Measurements from ENCODE around the gene SORT1. TPM values are rescaled to one million over a fixed set of nuclear protein-coding genes. Genes with fewer than 3 reads are reported as not detected.

SORT1 gene
- total and polyA plus RNA-seq, 2 of the 8 experiments (the other 6 are each of a cell fraction or from before 2014, with no cell fraction given), result 18.7 to 69.6 TPM

GRCh38 chr1:109280862-109281261 is 116.9 kb downstream of the SORT1 start:
- Histone ChIP-seq H3K36me3 (ENCODE audit: control insufficient read depth in 2 of 4, insufficient read depth in 4 of 4, low read length in 3 of 4) (peaks cover 10 to 22% (median 16%) of the 10 kb centered on the region in 4 experiments; a peak in 6 of 8 replicates), H2BK20ac (ENCODE audit: low read length) (no peak overlapping the region), H2BK5ac (ENCODE audit: low read depth, low read length) (no peak overlapping the region), H3K23me2 (ENCODE audit: low read depth, low read length) (peaks cover 12% of the 10 kb centered on the region), H3K9ac (replicated peaks in 1 of 4; ENCODE audit: extremely low read depth in 1 of 4, low read depth in 3 of 4, low read length in 3 of 4) (no peak overlapping the region), H4K91ac (replicated peaks; ENCODE audit: insufficient read length, low read length) (no peak overlapping the region), H2BK120ac (replicated peaks; ENCODE audit: low read depth, low read length) (no peak overlapping the region), H3K4ac (replicated peaks; ENCODE audit: insufficient read length, low read depth, low read length) (no peak overlapping the region), H3K79me1 (ENCODE audit: low read depth, low read length) (peaks cover 7% of the 10 kb centered on the region), H3K4me2 (ENCODE audit: insufficient read depth in 1 of 2, low read depth in 2 of 2, low read length in 2 of 2) (no peak overlapping the region; a peak in 1 of 4 replicates), H3K14ac (ENCODE audit: insufficient read length) (no peak overlapping the region), H3K4me3 (ENCODE audit: extremely low read depth in 1 of 4, insufficient read depth in 2 of 4, low read depth in 3 of 4, low read length in 4 of 4) (no peak overlapping the region), H2AK5ac (ENCODE audit: low read depth, low read length) (no peak overlapping the region), H3K27me3 (replicated peaks in 1 of 4; ENCODE audit: control insufficient read depth in 3 of 4, extremely low read depth in 1 of 4, insufficient read depth in 3 of 4, low read length in 3 of 4) (no peaks in the 10 kb centered on the region), H3K79me2 (ENCODE audit: control insufficient read depth in 1 of 2, insufficient read depth in 2 of 2, low read length in 2 of 2) (peaks cover 0 to 16% of the 10 kb centered on the region in 2 experiments; a peak in 3 of 4 replicates), H3K9me3 (ENCODE audit: insufficient read depth in 2 of 2, low read depth in 1 of 2, low read length in 1 of 2) (no peaks in the 10 kb centered on the region), H3K27ac (ENCODE audit: low read depth, low read length) (no peak overlapping the region), H2BK15ac (ENCODE audit: low read length) (no peak overlapping the region), H4K8ac (ENCODE audit: extremely low read depth, insufficient read depth, low read length) (no peak overlapping the region), H3K56ac (replicated peaks; ENCODE audit: insufficient read length, low read depth, low read length) (no peak overlapping the region), H4K20me1 (replicated peaks in 1 of 2; ENCODE audit: control insufficient read depth in 1 of 2, insufficient read depth in 2 of 2, low read length in 2 of 2) (no peaks in the 10 kb centered on the region), H3K4me1 (replicated peaks in 1 of 4; ENCODE audit: control insufficient read depth in 3 of 4, insufficient read depth in 4 of 4, low read length in 3 of 4) (peaks cover 10 to 15% (median 11%) of the 10 kb centered on the region in 4 experiments), H2BK12ac (ENCODE audit: low read depth, low read length) (no peak overlapping the region), H3K18ac (ENCODE audit: extremely low read depth, low read length) (no peak overlapping the region), H4K5ac (ENCODE audit: insufficient read length, low read depth, low read length) (no peak overlapping the region), H2AFZ (ENCODE audit: low read length) (no peak overlapping the region), H3K23ac (ENCODE audit: insufficient read length) (no peak overlapping the region)
- ChIA-PET POLR2A (ENCODE audit: partially characterized antibody) (no interaction called here), CTCF (ENCODE audit: partially characterized antibody) (interaction anchor here (3.0 to 5.2 kb wide), 2 partner anchors 16 to 119 kb away, joined by 11 to 113 read pairs; partner anchors contain the start of gene SORT1)
- WGBS, 2 experiments (ENCODE audit: extremely low coverage in 1 of 2, insufficient coverage in 1 of 2, insufficient read length in 1 of 2, insufficient replicate concordance in 2 of 2, low coverage in 1 of 2, low lambda C conversion rate in 2 of 2, missing lambda C conversion rate in 1 of 2), result 89% methylated on average over 12 of the region's 12 CpGs; no CpG with 5 or more reads in 1 of the 2 experiments
- no peak for DNase-seq (ENCODE audit: low read depth in 1 of 2, low spot score in 2 of 2)
- FAIRE-seq, result no peak
